ENCODE results near the gene STRA8.

DNA sequence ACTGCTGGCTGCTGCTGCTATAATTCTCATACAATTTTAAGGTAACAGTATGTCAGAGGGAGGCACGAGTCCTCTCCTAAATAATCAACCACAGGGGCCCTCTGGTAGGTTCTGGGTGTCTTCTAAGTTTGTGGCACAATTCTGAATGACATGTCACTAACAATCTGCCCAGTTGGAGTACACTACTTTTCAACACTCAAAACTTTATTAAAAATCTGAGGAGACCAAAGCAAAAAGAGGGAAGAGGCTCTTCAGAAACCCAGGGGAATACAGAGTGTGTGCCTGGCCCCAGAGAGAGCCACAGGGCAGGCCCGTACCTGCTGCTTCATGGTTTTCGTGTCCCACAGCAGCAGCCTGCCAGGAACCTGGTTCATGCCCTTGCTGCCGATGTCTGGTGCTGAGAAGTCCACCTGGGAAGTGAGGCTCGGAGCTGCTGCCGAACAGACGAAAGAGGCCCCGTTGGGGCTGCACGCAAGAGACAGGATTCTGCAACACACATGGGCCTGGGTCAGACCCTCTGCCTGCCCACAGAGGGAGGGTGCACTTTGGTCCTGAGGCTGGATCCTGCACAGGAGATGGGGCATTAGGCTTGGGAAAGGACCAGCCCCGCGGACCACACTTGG is 40.6 kb upstream of the STRA8 start:
- TF ChIP-seq ZNF274 (IDR thresholded peaks at IDR 0.05; ENCODE audit: low read depth, low read length) (no peak), SUZ12 (IDR thresholded peaks at IDR 0.05; ENCODE audit: extremely low read depth, insufficient read depth, insufficient read length) (no peak), YY1 (IDR thresholded peaks at IDR 0.05; ENCODE audit: insufficient read depth, insufficient read length) (no peak)
